Nephron progenitor cell (in vitro differentiated cells): ENCODE results near the gene ACACA.

ENCODE experiments used
- DNase-seq: peaks from one replicate; pipeline ENCODE4 v3.0.0; 2021
- H3K27ac Mint-ChIP-seq: 2 replicates; pipeline ENCODE4 v1.8.0; 2021; ENCODE audit warnings: mild to moderate bottlenecking, moderate library complexity, mixed read lengths
- H3K27me3 Mint-ChIP-seq: 2 replicates; pipeline ENCODE4 v1.8.0; 2021; ENCODE audit warnings: mild to moderate bottlenecking, low read depth, mixed read lengths; ENCODE audit not compliant: poor library complexity
- H3K36me3 Mint-ChIP-seq: 2 replicates; pipeline ENCODE4 v1.8.0; 2021; ENCODE audit warnings: low read depth, mixed read lengths
- H3K4me1 Mint-ChIP-seq: 2 replicates; pipeline ENCODE4 v1.8.0; 2021; ENCODE audit warnings: mixed read lengths
- H3K4me3 Mint-ChIP-seq: 2 replicates; pipeline ENCODE4 v1.8.0; 2021; ENCODE audit warnings: mild to moderate bottlenecking, moderate library complexity, mixed read lengths
- H3K9me3 Mint-ChIP-seq: 2 replicates; pipeline ENCODE4 v1.8.0; 2021; ENCODE audit warnings: mild to moderate bottlenecking, moderate library complexity, mixed read lengths
- TF ChIP-seq, protein P1 (sequence below): fragments of 200-600 bp; sonication (generic); IDR thresholded peaks from 2 replicates; pipeline ENCODE4 v1.5.0; 2021; ENCODE audit warnings: antibody characterized with exemption

Gene ACACA

DNA sequence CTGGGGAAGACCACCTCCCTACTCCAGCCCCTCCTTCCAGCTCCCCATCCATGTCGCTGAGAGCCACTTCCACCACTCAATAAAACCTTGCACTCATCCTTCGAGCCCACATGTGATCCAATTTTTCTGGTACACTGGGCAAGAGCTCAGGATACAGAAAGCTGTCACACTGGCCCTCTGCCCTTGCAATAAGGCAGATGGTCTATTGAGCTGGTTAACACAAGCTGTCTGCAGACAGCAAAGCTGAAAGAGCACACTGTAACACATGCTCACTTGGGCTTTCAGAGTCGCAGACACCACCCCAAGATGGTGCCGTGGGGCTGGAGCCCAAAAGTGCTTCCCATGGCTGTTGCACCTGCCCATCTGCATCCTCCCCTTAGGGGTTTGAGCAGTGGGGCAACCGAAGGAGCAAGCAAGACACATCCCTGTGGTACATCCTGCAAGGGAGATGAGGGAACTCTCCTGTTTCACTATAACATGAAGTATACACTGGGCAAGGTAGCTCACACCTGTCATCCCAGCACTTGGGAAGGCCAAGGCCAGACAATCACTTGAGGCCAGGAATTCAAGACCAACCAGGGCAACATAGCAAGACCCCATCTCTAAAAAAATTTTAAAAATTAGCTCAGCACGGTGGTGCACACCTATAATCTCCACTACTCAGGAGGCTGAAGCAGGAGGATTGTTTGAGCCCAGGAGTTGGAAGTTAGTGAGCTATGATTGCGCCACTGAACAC is 83.6 kb downstream of the ACACA start:
- Mint-ChIP-seq H3K27me3 (no peaks in the 10 kb centered on the region), H3K4me3 (no peak overlapping the region), H3K4me1 (no peaks in the 10 kb centered on the region), H3K9me3 (no peaks in the 10 kb centered on the region), H3K27ac (peak overlapping the region; percentile 84), H3K36me3 (peaks cover 58% of the 10 kb centered on the region)
- TF ChIP-seq, protein P1, sequence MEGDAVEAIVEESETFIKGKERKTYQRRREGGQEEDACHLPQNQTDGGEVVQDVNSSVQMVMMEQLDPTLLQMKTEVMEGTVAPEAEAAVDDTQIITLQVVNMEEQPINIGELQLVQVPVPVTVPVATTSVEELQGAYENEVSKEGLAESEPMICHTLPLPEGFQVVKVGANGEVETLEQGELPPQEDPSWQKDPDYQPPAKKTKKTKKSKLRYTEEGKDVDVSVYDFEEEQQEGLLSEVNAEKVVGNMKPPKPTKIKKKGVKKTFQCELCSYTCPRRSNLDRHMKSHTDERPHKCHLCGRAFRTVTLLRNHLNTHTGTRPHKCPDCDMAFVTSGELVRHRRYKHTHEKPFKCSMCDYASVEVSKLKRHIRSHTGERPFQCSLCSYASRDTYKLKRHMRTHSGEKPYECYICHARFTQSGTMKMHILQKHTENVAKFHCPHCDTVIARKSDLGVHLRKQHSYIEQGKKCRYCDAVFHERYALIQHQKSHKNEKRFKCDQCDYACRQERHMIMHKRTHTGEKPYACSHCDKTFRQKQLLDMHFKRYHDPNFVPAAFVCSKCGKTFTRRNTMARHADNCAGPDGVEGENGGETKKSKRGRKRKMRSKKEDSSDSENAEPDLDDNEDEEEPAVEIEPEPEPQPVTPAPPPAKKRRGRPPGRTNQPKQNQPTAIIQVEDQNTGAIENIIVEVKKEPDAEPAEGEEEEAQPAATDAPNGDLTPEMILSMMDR: no peak
- DNase-seq: no peak

DNA sequence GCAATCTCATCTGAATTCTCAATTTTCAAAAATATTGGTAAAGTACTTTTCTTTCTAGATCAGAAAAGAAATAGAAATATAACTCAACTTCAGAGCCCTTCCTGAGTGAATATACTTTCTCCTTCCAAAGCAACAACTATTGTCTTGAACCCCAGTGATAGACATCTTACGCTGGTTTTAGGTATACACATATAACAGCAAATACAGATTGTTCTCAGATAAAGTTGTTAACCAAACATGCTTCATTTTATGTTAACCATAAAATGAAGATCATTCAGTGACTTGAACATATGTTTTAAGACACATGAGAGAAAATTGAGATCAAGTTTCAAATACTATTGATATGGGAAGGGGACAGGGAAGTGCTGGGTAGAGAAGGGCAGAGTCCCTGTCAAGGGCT is 84.5 kb downstream of the ACACA start:
- TF ChIP-seq, protein P1: no peak
- H3K27me3 Mint-ChIP-seq: no peaks in the 10 kb centered on the region
- H3K4me1 Mint-ChIP-seq: no peaks in the 10 kb centered on the region
- no peak for DNase-seq
- H3K36me3 Mint-ChIP-seq: peaks cover 58% of the 10 kb centered on the region
- no peak overlapping the region for H3K4me3 Mint-ChIP-seq
- peak overlapping the region; percentile 84 for H3K27ac Mint-ChIP-seq
- H3K9me3 Mint-ChIP-seq: no peaks in the 10 kb centered on the region

DNA sequence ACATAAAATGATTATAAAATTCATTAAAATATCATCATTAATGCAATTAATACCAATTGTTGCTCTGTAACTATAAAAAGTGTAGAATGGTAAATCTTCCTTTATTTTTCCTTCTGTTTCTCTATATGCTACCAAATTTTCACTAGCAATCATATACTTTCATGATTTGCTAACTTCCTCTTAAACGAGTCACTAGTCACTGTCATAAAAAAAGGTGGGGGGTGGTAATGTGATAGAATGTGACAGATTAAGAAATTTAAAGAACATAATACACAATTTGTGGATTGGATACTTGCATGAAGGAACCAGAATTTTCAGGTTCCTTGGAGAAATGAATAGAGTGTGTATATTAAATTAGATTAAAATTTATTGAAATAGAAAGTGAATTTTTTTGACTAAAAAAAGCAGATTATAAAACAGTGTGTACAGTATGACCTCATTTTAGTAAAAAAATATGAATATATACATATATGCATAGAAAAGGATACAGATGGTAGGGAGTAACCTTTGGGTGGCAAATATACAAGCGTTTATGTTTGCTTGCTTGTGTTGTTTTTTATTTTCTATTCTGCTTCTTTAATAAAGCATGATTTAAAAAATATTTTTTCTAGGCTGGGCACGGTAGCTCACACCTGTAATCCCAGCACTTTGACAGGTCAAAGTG is 87.6 kb downstream of the ACACA start:
- no peak overlapping the region for H3K4me3 Mint-ChIP-seq
- no peaks in the 10 kb centered on the region for H3K9me3 Mint-ChIP-seq
- H3K27ac Mint-ChIP-seq: peak overlapping the region; percentile 1
- TF ChIP-seq, protein P1: no peak
- no peak for DNase-seq
- H3K27me3 Mint-ChIP-seq: no peaks in the 10 kb centered on the region
- peaks cover 64% of the 10 kb centered on the region for H3K36me3 Mint-ChIP-seq
- no peaks in the 10 kb centered on the region for H3K4me1 Mint-ChIP-seq

DNA sequence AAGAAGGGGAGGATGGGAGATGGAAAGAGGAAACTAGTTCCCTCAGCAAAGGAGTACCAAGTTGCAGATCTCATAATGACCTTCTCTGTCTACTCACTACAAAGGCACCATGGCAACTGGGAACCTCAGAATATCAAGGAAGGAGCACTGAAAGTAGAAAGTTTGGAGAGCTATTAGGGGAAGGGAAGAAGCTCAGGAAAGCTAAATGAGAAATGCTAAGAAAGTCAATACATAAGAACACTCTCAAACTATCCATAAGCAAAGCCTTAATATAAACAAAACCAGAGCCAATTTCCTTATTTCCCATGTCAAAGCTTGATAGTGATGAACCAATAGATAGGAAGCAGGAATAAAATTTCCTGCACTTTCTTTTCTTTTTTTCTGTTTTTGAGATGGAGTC is 88.8 kb downstream of the ACACA start:
- H3K27ac Mint-ChIP-seq: peak overlapping the region; percentile 5

DNA sequence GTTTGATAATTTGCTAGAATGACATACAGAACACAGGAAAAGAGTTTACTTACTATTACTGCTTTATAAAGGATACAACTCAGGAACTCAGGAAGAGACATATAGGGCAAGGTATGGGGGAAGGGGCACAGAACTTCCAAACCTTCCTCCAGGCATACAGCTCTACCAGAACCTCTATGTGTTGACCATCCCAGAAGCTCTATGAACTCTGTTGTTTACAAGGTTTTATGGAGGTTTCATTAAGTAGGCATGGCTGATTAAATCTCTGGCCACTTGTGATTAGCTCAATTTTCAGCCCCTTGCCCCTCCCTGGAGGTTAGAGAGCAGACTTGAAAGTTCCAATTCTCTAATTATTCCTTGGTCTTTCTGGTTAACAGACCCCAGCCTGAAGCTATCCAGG is 91.0 kb downstream of the ACACA start:
- Mint-ChIP-seq H3K4me1 (no peaks in the 10 kb centered on the region), H3K4me3 (no peak overlapping the region), H3K36me3 (peaks cover 66% of the 10 kb centered on the region), H3K27me3 (no peaks in the 10 kb centered on the region), H3K27ac (peak overlapping the region; percentile 4), H3K9me3 (no peaks in the 10 kb centered on the region)
- TF ChIP-seq, protein P1: no peak
- DNase-seq: no peak

More for the DNA sequence above, 88.8 kb downstream of the ACACA start:
- Mint-ChIP-seq H3K27me3 (no peaks in the 10 kb centered on the region), H3K9me3 (no peaks in the 10 kb centered on the region), H3K4me1 (no peaks in the 10 kb centered on the region), H3K36me3 (peaks cover 62% of the 10 kb centered on the region), H3K4me3 (no peak overlapping the region)
- TF ChIP-seq, protein P1: no peak
- no peak for DNase-seq
